GM19035 (cell line): ENCODE results near the gene RCN1.
"Not testable (repeated sequence)": the region's sequence is repeated elsewhere in the genome, so short reads cannot be mapped to it uniquely, and the experiment has no call there.

Source experiments
- ATAC-seq: cut with Tn5 transposase; IDR thresholded peaks from one replicate; pipeline ENCODE4 v1.9.1; 2021; ENCODE audit not compliant: unreplicated experiment

Gene RCN1

GRCh38 chr11:32109592-32109991 lies 18.7 kb downstream of the RCN1 start:
- no peak for ATAC-seq

- no peak for ATAC-seq
Observed at GRCh38 chr11:32110795-32111194, 19.9 kb downstream of the RCN1 start.

- no peak for ATAC-seq
Observed at GRCh38 chr11:32113200-32113919, 22.5 kb downstream of the RCN1 start.

GRCh38 chr11:32113920-32114203 lies 23.0 kb downstream of the RCN1 start:
- no peak for ATAC-seq

GRCh38 chr11:32115446-32115845 lies 24.6 kb downstream of the RCN1 start:
- ATAC-seq, result no peak

GRCh38 chr11:32116668-32117067 lies 25.8 kb downstream of the RCN1 start:
- ATAC-seq, result no peak

- ATAC-seq, result no peak
Observed at GRCh38 chr11:32118025-32118974, 27.4 kb downstream of the RCN1 start.

GRCh38 chr11:32119139-32119538 lies 28.3 kb downstream of the RCN1 start:
- ATAC-seq, result not testable (repeated sequence)

GRCh38 chr11:32121012-32121411 lies 30.1 kb downstream of the RCN1 start:
- ATAC-seq, result no peak

GRCh38 chr11:32122200-32122599 lies 31.3 kb downstream of the RCN1 start:
- no peak for ATAC-seq

- ATAC-seq, result no peak
Observed at GRCh38 chr11:32131321-32131720, 40.4 kb downstream of the RCN1 start.

- no peak for ATAC-seq
Observed at GRCh38 chr11:32136657-32137056, 45.8 kb downstream of the RCN1 start.

GRCh38 chr11:32137263-32137662 lies 46.4 kb downstream of the RCN1 start:
- no peak for ATAC-seq

- no peak for ATAC-seq
Observed at GRCh38 chr11:32137869-32138268, 47.0 kb downstream of the RCN1 start.

GRCh38 chr11:32138902-32139301 lies 48.0 kb downstream of the RCN1 start:
- ATAC-seq, result no peak

- ATAC-seq, result no peak
Observed at GRCh38 chr11:32139896-32140520, 49.1 kb downstream of the RCN1 start.

- no peak for ATAC-seq
Observed at GRCh38 chr11:32141745-32142546, 51.1 kb downstream of the RCN1 start.

- ATAC-seq, result no peak
Observed at GRCh38 chr11:32143378-32143777, 52.5 kb downstream of the RCN1 start.

GRCh38 chr11:32145282-32145681 lies 54.4 kb downstream of the RCN1 start:
- ATAC-seq, result no peak

- no peak for ATAC-seq
Observed at GRCh38 chr11:32148895-32149294, 58.0 kb downstream of the RCN1 start.

- no peak for ATAC-seq
Observed at GRCh38 chr11:32149748-32150147, 58.9 kb downstream of the RCN1 start.
